ENCODE data around the gene DARS1.

- TF ChIP-seq CTCF (IDR thresholded peaks at IDR 0.05 in 8 of 11, conservative IDR thresholded peaks at IDR 0.05 in 3 of 11) (no peak), POLR2AphosphoS5 (IDR thresholded peaks at IDR 0.05) (no peak), POLR2A (IDR thresholded peaks at IDR 0.05) (no peak)
Observed at GRCh38 chr2:135996304-135996703, 10.9 kb upstream of the DARS1 start.
